Esophagus muscularis mucosa (tissue), 4 donors: ENCODE results near the gene TGFBRAP1. TPM values are rescaled to one million over a fixed set of nuclear protein-coding genes. Genes with fewer than 3 reads are reported as not detected.

Experiments
- DNase-seq: peaks from one replicate; pipeline ENCODE4 v3.0.0-alpha.2; 2017; ENCODE audit errors: extremely low spot score
- H3K27ac ChIP-seq, 4 donors: fragments of 200-600 bp; sonication (generic); replicated peaks in 1 of 4; 1 replicate in 3 of 4; 2 replicates in 1 of 4; pipeline ENCODE4 v1.5.1; 2016 to 2019; ENCODE audit warnings: mild to moderate bottlenecking in 1 of 4
- H3K27me3 ChIP-seq, 4 donors: fragments of 200-600 bp; sonication (generic); one replicate each; pipeline versions ENCODE4 v1.5.1 to v1.6.0; 2016 to 2019
- H3K36me3 ChIP-seq, 4 donors: fragments of 200-600 bp; sonication (generic); one replicate each; pipeline ENCODE4 v1.5.1; 2016 to 2019
- H3K4me1 ChIP-seq, 4 donors: fragments of 200-600 bp; sonication (generic); one replicate each; pipeline ENCODE4 v1.5.1; 2016 to 2019
- H3K4me3 ChIP-seq, 4 donors: fragments of 200-600 bp; sonication (generic); 1 replicate in 2 of 4; 2 replicates in 2 of 4; pipeline ENCODE4 v1.5.1; 2016 to 2019; ENCODE audit warnings: mild to moderate bottlenecking in 4 of 4, moderate library complexity in 1 of 4
- H3K9me3 ChIP-seq, 4 donors: fragments of 200-600 bp; sonication (generic); 1 replicate in 3 of 4; 2 replicates in 1 of 4; pipeline ENCODE4 v1.5.1; 2016 to 2019
- CTCF ChIP-seq, 3 experiments: fragments of 200-600 bp in 2 of 3; fragments of 450-650 bp in 1 of 3; sonication (generic) in 2 of 3; IDR thresholded peaks; one replicate each; pipeline ENCODE4 v1.5.1; 2017 to 2019; ENCODE audit warnings: antibody characterized with exemption in 3 of 3, mild to moderate bottlenecking in 2 of 3, moderate library complexity in 1 of 3
- EP300 ChIP-seq: sonication (generic); formaldehyde crosslinking; IDR thresholded peaks from one replicate; pipeline ENCODE4 v1.6.1; 2017; ENCODE audit warnings: antibody characterized with exemption
- POLR2A ChIP-seq: fragments of 450-650 bp; IDR thresholded peaks from one replicate; pipeline ENCODE4 v1.6.1; 2017; ENCODE audit warnings: antibody characterized with exemption, moderate library complexity, mild to moderate bottlenecking, low read depth
- POLR2AphosphoS5 ChIP-seq, 2 donors: sonication (generic); formaldehyde crosslinking; IDR thresholded peaks; one replicate each; pipeline ENCODE4 v1.6.1; 2017; ENCODE audit warnings: antibody characterized with exemption in 2 of 2
- WGBS: methylation state at CpG from one replicate; pipeline ENCODE4 v1.1.5; 2018; 5-methylcytosine and 5-hydroxymethylcytosine counted together
- intact Hi-C: fragments of 100-400 bp; cut with DNase I; formaldehyde crosslinking; loops from one replicate; pipeline ENCODE4 v1.15.1; 2023
- total RNA-seq, 4 donors: library from RNA; depleted of rRNA; stranded (reverse); fragments of >200 nt; gene quantifications; one replicate each; pipeline versions ENCODE4 v1.1.0 to v1.2.1, GENCODE V29; 2016

TGFBRAP1 gene
- total RNA-seq, 4 donors from 2014 or later, result 20.8 to 34.4 (median 27.9) TPM

DNA sequence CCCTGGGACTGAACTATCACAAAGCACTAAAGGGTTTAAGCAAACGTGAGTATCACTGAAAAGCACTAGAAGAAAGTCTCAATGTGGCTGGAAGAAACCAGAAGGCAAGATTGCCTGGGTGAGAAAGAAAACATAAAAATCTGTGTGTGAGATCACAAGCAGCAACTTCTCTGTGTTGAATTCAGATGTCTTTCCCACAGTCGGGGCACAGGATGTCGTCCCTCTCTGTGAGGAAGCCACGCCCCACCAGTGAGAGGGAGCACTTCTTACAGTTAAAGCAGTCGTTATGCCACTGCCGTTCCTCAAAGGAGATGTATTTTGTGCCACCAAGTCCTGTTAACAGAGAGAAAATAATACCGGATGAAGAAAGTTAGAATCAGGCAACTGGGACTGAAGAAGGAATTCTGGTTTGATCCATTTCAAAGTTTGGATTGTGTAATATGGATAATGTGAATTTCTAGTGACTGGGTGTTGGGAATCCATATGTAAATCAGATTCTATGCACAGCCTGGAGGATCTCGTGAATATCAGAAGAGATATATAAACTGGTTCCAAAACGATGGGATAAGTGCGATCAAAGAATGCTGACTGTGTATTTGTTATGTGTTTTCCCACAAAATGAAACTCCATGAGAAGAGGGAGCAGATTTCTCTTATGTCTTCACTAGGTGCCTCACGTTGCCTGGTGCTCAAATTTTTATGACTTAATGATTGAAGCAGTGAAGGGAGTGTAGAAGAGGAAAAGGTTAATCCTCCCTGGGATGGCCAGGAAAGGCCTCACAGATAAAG lies 31.8 kb upstream of the TGFBRAP1 start:
- Histone ChIP-seq H3K36me3 (peaks cover 36 to 87% (median 76%) of the 10 kb centered on the region in 4 donors), H3K9me3 (peaks cover 0 to 13% (median 6%) of the 10 kb centered on the region in 4 donors), H3K4me3 (no peak overlapping the region), H3K27me3 (no peaks in the 10 kb centered on the region), H3K27ac (no peak overlapping the region), H3K4me1 (peaks cover 4 to 22% (median 20%) of the 10 kb centered on the region in 4 donors)
- no peak for DNase-seq
- intact Hi-C loops, result no loop called here
- TF ChIP-seq POLR2AphosphoS5 (IDR thresholded peaks at IDR 0.05) (no peak), POLR2A (no peak), EP300 (no peak), CTCF (IDR thresholded peaks at IDR 0.05) (no peak)
- 73% methylated on average over 11 of the region's 11 CpGs for WGBS

- Histone ChIP-seq H3K4me3 (no peak overlapping the region), H3K9me3 (peaks cover 0 to 16% (median 6%) of the 10 kb centered on the region in 4 donors), H3K36me3 (peaks cover 26 to 81% (median 61%) of the 10 kb centered on the region in 4 donors), H3K27me3 (no peaks in the 10 kb centered on the region), H3K4me1 (peaks cover 0 to 22% (median 20%) of the 10 kb centered on the region in 4 donors), H3K27ac (peak overlapping the region in 2 of 4 donors; percentile 30 to 40)
- intact Hi-C loops, result no loop called here
- WGBS, result 62% methylated on average over 6 of the region's 6 CpGs
- TF ChIP-seq EP300 (no peak), POLR2A (no peak), CTCF (IDR thresholded peaks at IDR 0.05) (no peak), POLR2AphosphoS5 (IDR thresholded peaks at IDR 0.05) (no peak)
- DNase-seq, result no peak
Observed at GRCh38 chr2:105358593-105358992, 29.1 kb upstream of the TGFBRAP1 start.

GRCh38 chr2:105357122-105357521 lies 27.6 kb upstream of the TGFBRAP1 start:
- H3K36me3 ChIP-seq, result peaks cover 13 to 67% (median 47%) of the 10 kb centered on the region in 4 donors
- 94% methylated on average over 1 of the region's 1 CpG for WGBS
- intact Hi-C loops, result no loop called here

GRCh38 chr2:105344704-105345345 lies 15.3 kb upstream of the TGFBRAP1 start:
- DNase-seq, result no peak
- H3K27me3 ChIP-seq, result no peaks in the 10 kb centered on the region
- no peaks in the 10 kb centered on the region for H3K9me3 ChIP-seq
- H3K36me3 ChIP-seq, result peaks cover 58 to 98% (median 91%) of the 10 kb centered on the region in 4 donors
- H3K4me1 ChIP-seq, result peaks cover 0 to 1% (median 0%) of the 10 kb centered on the region in 4 donors
- 83% methylated on average over 4 of the region's 4 CpGs for WGBS
- H3K4me3 ChIP-seq, result no peak overlapping the region
- no peak overlapping the region for H3K27ac ChIP-seq
- intact Hi-C loops, result no loop called here
- TF ChIP-seq POLR2A (no peak), CTCF (IDR thresholded peaks at IDR 0.05) (peak in 2 of 3 experiments; percentile 12 to 36)

More at GRCh38 chr2:105357122-105357521, 27.6 kb upstream of the TGFBRAP1 start:
- DNase-seq, result no peak
- Histone ChIP-seq H3K4me1 (peaks cover 0 to 22% (median 20%) of the 10 kb centered on the region in 4 donors), H3K9me3 (peaks cover 0 to 16% (median 6%) of the 10 kb centered on the region in 4 donors), H3K27me3 (no peaks in the 10 kb centered on the region), H3K4me3 (no peak overlapping the region), H3K27ac (no peak overlapping the region)
- TF ChIP-seq EP300, result no peak
- no peak for TF ChIP-seq CTCF (IDR thresholded peaks at IDR 0.05)
- TF ChIP-seq POLR2AphosphoS5 (IDR thresholded peaks at IDR 0.05), result no peak
- TF ChIP-seq POLR2A, result no peak
